Glomerular visceral epithelial cell (primary cell): ENCODE measurements around the gene CTRB1.
"Not testable (repeated sequence)": the region's sequence is repeated elsewhere in the genome, so short reads cannot be mapped to it uniquely, and the experiment has no call there.

Experiments
- DNase-seq: peaks from one replicate; pipeline ENCODE4 v3.0.0-alpha.2; 2016; ENCODE audit errors: extremely low spot score

The CTRB1 gene

GRCh38 chr16:75204410-75204758 lies 14.4 kb upstream of the CTRB1 start:
- no peak for DNase-seq

- DNase-seq, result not testable (repeated sequence)
Measured at GRCh38 chr16:75204905-75205304, 13.9 kb upstream of the CTRB1 start.

- not testable (repeated sequence) for DNase-seq
Measured at GRCh38 chr16:75205438-75205837, 13.3 kb upstream of the CTRB1 start.

- not testable (repeated sequence) for DNase-seq
Measured at GRCh38 chr16:75205961-75206748, 12.6 kb upstream of the CTRB1 start.

GRCh38 chr16:75206749-75207451 lies 11.9 kb upstream of the CTRB1 start, which contains the start of gene CTRB2:
TSS of gene CTRB2 (minus strand) at chr16:75207161. CDS start at chr16:75207141, 20 bp downstream.
- no peak for DNase-seq

GRCh38 chr16:75207831-75208230 lies 11.0 kb upstream of the CTRB1 start:
- no peak for DNase-seq

- no peak for DNase-seq
Measured at GRCh38 chr16:75208242-75208825, 10.5 kb upstream of the CTRB1 start.

GRCh38 chr16:75208861-75209505 lies 9.8 kb upstream of the CTRB1 start:
- no peak for DNase-seq

GRCh38 chr16:75209514-75209913 lies 9.3 kb upstream of the CTRB1 start:
- not testable (repeated sequence) for DNase-seq

GRCh38 chr16:75209944-75210343 lies 8.8 kb upstream of the CTRB1 start:
- DNase-seq, result no peak

GRCh38 chr16:75211286-75211685 lies 7.5 kb upstream of the CTRB1 start:
- not testable (repeated sequence) for DNase-seq

GRCh38 chr16:75216127-75216526 lies 2.7 kb upstream of the CTRB1 start:
- no peak for DNase-seq

- no peak for DNase-seq
Measured at GRCh38 chr16:75216576-75216975, 2.2 kb upstream of the CTRB1 start.

- no peak for DNase-seq
Measured at GRCh38 chr16:75217389-75217851, 1.4 kb upstream of the CTRB1 start.

- no peak for DNase-seq
Measured at GRCh38 chr16:75219088-75219487, 300 bp downstream of the CTRB1 start.

- DNase-seq, result no peak
Measured at GRCh38 chr16:75219838-75220237, 1.1 kb downstream of the CTRB1 start.

- DNase-seq, result no peak
Measured at GRCh38 chr16:75222271-75222783, 3.5 kb downstream of the CTRB1 start.

- not testable (repeated sequence) for DNase-seq
Measured at GRCh38 chr16:75223129-75223528, 4.3 kb downstream of the CTRB1 start.

GRCh38 chr16:75224306-75225082 lies 5.7 kb downstream of the CTRB1 start:
- no peak for DNase-seq

GRCh38 chr16:75225092-75225491 lies 6.3 kb downstream of the CTRB1 start:
- DNase-seq, result peak; percentile 43
